Thoracic aorta (tissue), 2 donors: ENCODE measurements around the gene RGS7. TPM values are rescaled to one million over a fixed set of nuclear protein-coding genes. Genes with fewer than 3 reads are reported as not detected.

Experiments
- ATAC-seq: fragments of 150-250 bp; one replicate; pipeline ENCODE4 v1.8.0; 2017; ENCODE audit warnings: low read depth; ENCODE audit not compliant: insufficient number of reproducible peaks, low FRiP score
- DNase-seq: peaks from one replicate; pipeline ENCODE4 v3.0.0-alpha.2; 2020; ENCODE audit warnings: low spot score
- H3K27ac ChIP-seq, 2 donors: fragments of 200-600 bp; sonication (generic); 1 replicate in 1 of 2; 2 replicates in 1 of 2; pipeline ENCODE4 v1.5.1; 2016; ENCODE audit warnings: mild to moderate bottlenecking in 2 of 2, moderate library complexity in 2 of 2
- H3K27me3 ChIP-seq: fragments of 200-600 bp; sonication (generic); replicated peaks from 2 replicates; pipeline ENCODE4 v1.6.0; 2016; ENCODE audit warnings: mild to moderate bottlenecking; ENCODE audit not compliant: insufficient read depth
- H3K36me3 ChIP-seq: fragments of 200-600 bp; sonication (generic); one replicate; pipeline ENCODE4 v1.5.1; 2016
- H3K4me1 ChIP-seq, 2 donors: fragments of 200-600 bp; sonication (generic); 1 replicate in 1 of 2; 2 replicates in 1 of 2; pipeline versions ENCODE4 v1.5.1 to v1.6.0; 2016; ENCODE audit warnings: low read depth in 2 of 2, mild to moderate bottlenecking in 1 of 2; ENCODE audit not compliant: control insufficient read depth in 1 of 2
- H3K4me3 ChIP-seq: fragments of 200-600 bp; sonication (generic); 2 replicates; pipeline ENCODE4 v1.5.1; 2016; ENCODE audit warnings: mild to moderate bottlenecking
- H3K9me3 ChIP-seq: fragments of 200-600 bp; sonication (generic); 2 replicates; pipeline ENCODE4 v1.5.1; 2016
- CTCF ChIP-seq: fragments of 200-600 bp; sonication (generic); IDR thresholded peaks from one replicate; pipeline ENCODE4 v1.5.1; 2019; ENCODE audit warnings: antibody characterized with exemption
- total RNA-seq, 2 donors: library from RNA; depleted of rRNA; stranded (reverse); fragments of >200 nt; gene quantifications; one replicate each; pipeline versions ENCODE4 v1.1.0 to v1.2.3, GENCODE V29; 2016

Gene RGS7
- total RNA-seq, 2 donors from 2014 or later, result not detected

GRCh38 chr1:240967070-240967724, 389.8 kb downstream of the RGS7 start:
- TF ChIP-seq CTCF, result no peak
- Histone ChIP-seq H3K4me3 (no peak overlapping the region), H3K36me3 (no peaks in the 10 kb centered on the region), H3K27me3 (no peaks in the 10 kb centered on the region), H3K9me3 (no peaks in the 10 kb centered on the region), H3K4me1 (no peaks in the 10 kb centered on the region), H3K27ac (no peak overlapping the region)
- DNase-seq (no peak), ATAC-seq (no peak)

GRCh38 chr1:240965581-240966091, 391.4 kb downstream of the RGS7 start:
- Histone ChIP-seq H3K4me3 (no peak overlapping the region), H3K27me3 (no peaks in the 10 kb centered on the region), H3K36me3 (no peaks in the 10 kb centered on the region), H3K4me1 (no peaks in the 10 kb centered on the region), H3K9me3 (no peaks in the 10 kb centered on the region), H3K27ac (no peak overlapping the region)
- TF ChIP-seq CTCF, result no peak
- DNase-seq (no peak), ATAC-seq (no peak)

- no peak for ATAC-seq
- Histone ChIP-seq H3K4me1 (no peaks in the 10 kb centered on the region), H3K27ac (no peak overlapping the region), H3K36me3 (no peaks in the 10 kb centered on the region), H3K4me3 (no peak overlapping the region), H3K27me3 (no peaks in the 10 kb centered on the region), H3K9me3 (no peaks in the 10 kb centered on the region)
- no peak for DNase-seq
- no peak for TF ChIP-seq CTCF
Observed at GRCh38 chr1:240962086-240962485, 394.9 kb downstream of the RGS7 start.

GRCh38 chr1:240956424-240956823, 400.6 kb downstream of the RGS7 start:
- DNase-seq (no peak), ATAC-seq (no peak)
- no peak for TF ChIP-seq CTCF
- H3K36me3 ChIP-seq, result no peaks in the 10 kb centered on the region
- no peak overlapping the region for H3K4me3 ChIP-seq
- H3K9me3 ChIP-seq, result no peaks in the 10 kb centered on the region
- no peaks in the 10 kb centered on the region for H3K27me3 ChIP-seq
- H3K4me1 ChIP-seq, result no peaks in the 10 kb centered on the region
- no peak overlapping the region for H3K27ac ChIP-seq

- no peak for TF ChIP-seq CTCF
- Histone ChIP-seq H3K4me1 (no peaks in the 10 kb centered on the region), H3K4me3 (no peak overlapping the region), H3K36me3 (no peaks in the 10 kb centered on the region), H3K27ac (no peak overlapping the region), H3K27me3 (no peaks in the 10 kb centered on the region), H3K9me3 (no peaks in the 10 kb centered on the region)
- DNase-seq (no peak), ATAC-seq (no peak)
Observed at GRCh38 chr1:240956020-240956419, 401.0 kb downstream of the RGS7 start.
